Measurements from ENCODE around the gene CASP8AP2.

Gene CASP8AP2

GRCh38 chr6:89916136-89916920 is 86.6 kb downstream of the CASP8AP2 start:
- no peak overlapping the region for H3K4me2 ChIP-seq (ENCODE audit: low read depth, low read length, poor library complexity, severe bottlenecking)
- H4K20me1 ChIP-seq (ENCODE audit: insufficient read depth, low read length, poor library complexity, severe bottlenecking), result no peaks in the 10 kb centered on the region
- peaks cover 2% of the 10 kb centered on the region for H3K4me1 ChIP-seq (ENCODE audit: insufficient read depth, low read length, poor library complexity, severe bottlenecking)
- H2AFZ ChIP-seq (ENCODE audit: low read length), result no peak overlapping the region
- H3K4me3 ChIP-seq (ENCODE audit: low read length, poor library complexity, severe bottlenecking), result no peak overlapping the region
- no peak overlapping the region for H3K9ac ChIP-seq (ENCODE audit: low read depth, low read length, poor library complexity, severe bottlenecking)
- no peak for TF ChIP-seq CTCF (conservative IDR thresholded peaks at IDR 0.05; ENCODE audit: low read length)
- TF ChIP-seq EZH2phosphoT487 (IDR thresholded peaks at IDR 0.05; ENCODE audit: borderline replicate concordance), result no peak
- no peaks in the 10 kb centered on the region for H3K27me3 ChIP-seq (ENCODE audit: insufficient read depth, low read length, poor library complexity, severe bottlenecking)
- no peaks in the 10 kb centered on the region for H3K9me2 ChIP-seq (replicated peaks; ENCODE audit: low read depth, low read length)
- H3K9me3 ChIP-seq (ENCODE audit: insufficient read depth, low read depth, low read length), result no peaks in the 10 kb centered on the region
- no peaks in the 10 kb centered on the region for H3F3A ChIP-seq (ENCODE audit: low read depth)
- H3K79me2 ChIP-seq (ENCODE audit: insufficient read depth, low read length), result no peaks in the 10 kb centered on the region
- no peaks in the 10 kb centered on the region for H3K36me3 ChIP-seq (ENCODE audit: insufficient read depth, low read length)

- Histone ChIP-seq H3K79me2 (ENCODE audit: insufficient read depth, low read length) (no peaks in the 10 kb centered on the region), H2AFZ (ENCODE audit: low read length) (no peak overlapping the region), H3K36me3 (ENCODE audit: insufficient read depth, low read length) (no peaks in the 10 kb centered on the region), H3F3A (ENCODE audit: low read depth) (no peaks in the 10 kb centered on the region), H3K4me1 (ENCODE audit: insufficient read depth, low read length, poor library complexity, severe bottlenecking) (peaks cover 4% of the 10 kb centered on the region), H3K9ac (ENCODE audit: low read depth, low read length, poor library complexity, severe bottlenecking) (no peak overlapping the region), H3K27me3 (ENCODE audit: insufficient read depth, low read length, poor library complexity, severe bottlenecking) (no peaks in the 10 kb centered on the region), H3K4me2 (ENCODE audit: low read depth, low read length, poor library complexity, severe bottlenecking) (no peak overlapping the region), H4K20me1 (ENCODE audit: insufficient read depth, low read length, poor library complexity, severe bottlenecking) (no peaks in the 10 kb centered on the region), H3K9me3 (ENCODE audit: insufficient read depth, low read depth, low read length) (no peaks in the 10 kb centered on the region), H3K9me2 (replicated peaks; ENCODE audit: low read depth, low read length) (no peaks in the 10 kb centered on the region), H3K4me3 (ENCODE audit: low read length, poor library complexity, severe bottlenecking) (no peak overlapping the region)
- TF ChIP-seq CTCF (conservative IDR thresholded peaks at IDR 0.05; ENCODE audit: low read length) (no peak), EZH2phosphoT487 (IDR thresholded peaks at IDR 0.05; ENCODE audit: borderline replicate concordance) (no peak)
Observed at GRCh38 chr6:89917216-89917615, 87.5 kb downstream of the CASP8AP2 start.

DNA sequence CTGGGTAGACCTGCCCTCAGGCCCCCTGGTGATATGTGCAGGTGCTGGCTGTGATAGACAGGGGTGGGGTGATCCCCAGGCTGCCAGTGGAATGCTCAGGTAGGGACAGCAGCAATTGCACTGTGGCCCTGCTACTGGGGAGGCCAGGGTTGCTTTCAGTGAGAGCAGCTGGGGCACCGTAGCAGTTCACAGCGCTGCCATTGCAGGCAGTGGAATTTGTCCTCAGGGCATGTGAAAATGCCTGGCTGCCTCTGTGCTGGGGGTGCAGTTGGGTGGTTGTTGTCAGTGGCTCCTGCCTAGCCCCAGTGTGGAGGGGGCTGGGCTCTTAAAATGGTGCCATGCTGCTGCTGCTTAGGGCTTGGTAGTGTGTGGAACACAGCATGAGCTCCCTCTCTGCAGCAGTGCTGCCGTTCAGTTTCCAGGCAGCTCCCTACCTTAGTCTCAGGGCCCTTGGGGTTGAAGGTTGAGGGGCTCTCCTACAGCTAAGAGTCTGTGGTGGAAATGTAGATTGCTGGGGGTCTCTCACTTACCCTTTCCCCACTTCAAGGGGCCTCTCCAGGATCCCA is 88.2 kb downstream of the CASP8AP2 start:
- Histone ChIP-seq H4K20me1 (ENCODE audit: insufficient read depth, low read length, poor library complexity, severe bottlenecking) (no peaks in the 10 kb centered on the region), H3K36me3 (ENCODE audit: insufficient read depth, low read length) (no peaks in the 10 kb centered on the region), H3K4me1 (ENCODE audit: insufficient read depth, low read length, poor library complexity, severe bottlenecking) (peaks cover 4% of the 10 kb centered on the region), H3K9me2 (replicated peaks; ENCODE audit: low read depth, low read length) (no peaks in the 10 kb centered on the region), H3K4me2 (ENCODE audit: low read depth, low read length, poor library complexity, severe bottlenecking) (no peak overlapping the region), H3K79me2 (ENCODE audit: insufficient read depth, low read length) (no peaks in the 10 kb centered on the region), H2AFZ (ENCODE audit: low read length) (no peak overlapping the region), H3K9ac (ENCODE audit: low read depth, low read length, poor library complexity, severe bottlenecking) (no peak overlapping the region), H3F3A (ENCODE audit: low read depth) (no peaks in the 10 kb centered on the region), H3K9me3 (ENCODE audit: insufficient read depth, low read depth, low read length) (no peaks in the 10 kb centered on the region), H3K4me3 (ENCODE audit: low read length, poor library complexity, severe bottlenecking) (no peak overlapping the region), H3K27me3 (ENCODE audit: insufficient read depth, low read length, poor library complexity, severe bottlenecking) (no peaks in the 10 kb centered on the region)
- no peak for TF ChIP-seq EZH2phosphoT487 (IDR thresholded peaks at IDR 0.05; ENCODE audit: borderline replicate concordance)
- TF ChIP-seq CTCF (conservative IDR thresholded peaks at IDR 0.05; ENCODE audit: low read length), result no peak

Measured in Loucy (cell line).